GM12873 (cell line): ENCODE results near the gene MRPL24.

Source experiments
- TF ChIP-seq, protein P1 (sequence below): IDR thresholded peaks from 2 replicates; pipeline ENCODE4 v1.5.1; 2012; ENCODE audit warnings: low read depth, mild to moderate bottlenecking, moderate library complexity, low read length, control low read depth; ENCODE audit not compliant: insufficient read depth; ENCODE audit errors: missing control alignments

Gene MRPL24

DNA sequence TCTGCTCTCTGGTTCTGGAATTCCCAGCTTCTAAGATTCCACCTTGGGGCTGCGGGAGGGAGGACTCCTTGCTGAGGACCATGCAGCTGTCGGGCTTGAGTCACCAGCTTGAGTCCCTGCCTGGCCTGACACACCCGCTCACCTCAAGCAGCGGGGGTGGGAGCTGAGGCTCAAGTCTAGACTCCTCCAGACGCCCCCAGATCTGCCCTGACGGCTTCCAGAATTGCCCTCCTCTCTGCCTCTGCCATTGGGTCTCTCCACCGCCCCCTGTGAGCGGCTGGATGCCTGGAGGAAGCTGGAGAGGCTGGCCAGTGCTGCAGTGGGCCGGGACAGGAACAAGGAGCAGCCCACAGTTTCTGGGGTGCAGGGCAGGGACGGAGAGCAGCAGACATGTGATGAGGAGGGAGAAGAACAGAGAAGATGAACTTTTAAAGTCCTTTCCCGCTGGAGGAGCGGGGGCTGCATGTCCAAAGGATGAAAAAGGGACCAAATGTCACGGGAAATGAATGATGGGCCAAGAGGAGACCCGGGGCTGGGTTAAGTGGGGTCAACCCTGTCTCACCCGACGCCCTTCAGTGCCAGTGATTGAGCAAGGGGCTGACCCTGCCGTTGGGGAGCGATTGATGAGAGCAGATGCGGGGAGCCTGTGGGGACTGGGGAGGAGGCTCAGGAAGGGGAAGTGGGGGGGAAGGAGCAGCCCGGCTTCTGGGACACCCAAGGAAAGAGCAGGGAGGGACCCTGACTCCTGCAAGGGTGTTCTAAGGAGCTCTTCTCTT is 49.0 kb downstream of the MRPL24 start:
- TF ChIP-seq, protein P1, sequence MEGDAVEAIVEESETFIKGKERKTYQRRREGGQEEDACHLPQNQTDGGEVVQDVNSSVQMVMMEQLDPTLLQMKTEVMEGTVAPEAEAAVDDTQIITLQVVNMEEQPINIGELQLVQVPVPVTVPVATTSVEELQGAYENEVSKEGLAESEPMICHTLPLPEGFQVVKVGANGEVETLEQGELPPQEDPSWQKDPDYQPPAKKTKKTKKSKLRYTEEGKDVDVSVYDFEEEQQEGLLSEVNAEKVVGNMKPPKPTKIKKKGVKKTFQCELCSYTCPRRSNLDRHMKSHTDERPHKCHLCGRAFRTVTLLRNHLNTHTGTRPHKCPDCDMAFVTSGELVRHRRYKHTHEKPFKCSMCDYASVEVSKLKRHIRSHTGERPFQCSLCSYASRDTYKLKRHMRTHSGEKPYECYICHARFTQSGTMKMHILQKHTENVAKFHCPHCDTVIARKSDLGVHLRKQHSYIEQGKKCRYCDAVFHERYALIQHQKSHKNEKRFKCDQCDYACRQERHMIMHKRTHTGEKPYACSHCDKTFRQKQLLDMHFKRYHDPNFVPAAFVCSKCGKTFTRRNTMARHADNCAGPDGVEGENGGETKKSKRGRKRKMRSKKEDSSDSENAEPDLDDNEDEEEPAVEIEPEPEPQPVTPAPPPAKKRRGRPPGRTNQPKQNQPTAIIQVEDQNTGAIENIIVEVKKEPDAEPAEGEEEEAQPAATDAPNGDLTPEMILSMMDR = no peak

GRCh38 chr1:156691191-156691590 is 49.7 kb downstream of the MRPL24 start:
- TF ChIP-seq, protein P1 = no peak

DNA sequence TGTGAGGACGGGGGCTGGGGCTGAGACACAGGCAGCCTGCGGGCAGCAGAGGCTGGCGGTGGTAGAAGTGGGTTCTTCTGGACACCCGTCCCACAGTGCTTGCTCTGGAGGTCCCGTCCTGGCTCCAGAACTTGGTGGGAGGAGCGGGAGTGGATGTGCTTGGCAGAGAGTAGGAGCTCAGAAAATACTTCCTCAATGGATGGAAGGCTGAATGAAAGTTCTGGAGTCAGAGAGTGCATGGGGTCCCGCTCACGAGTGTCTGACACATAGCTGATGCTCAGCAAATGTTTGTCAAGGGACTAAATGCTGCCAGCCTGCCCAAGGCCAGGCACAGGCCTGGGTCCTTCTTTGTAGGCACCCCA is 50.2 kb downstream of the MRPL24 start:
- TF ChIP-seq, protein P1 = no peak

DNA sequence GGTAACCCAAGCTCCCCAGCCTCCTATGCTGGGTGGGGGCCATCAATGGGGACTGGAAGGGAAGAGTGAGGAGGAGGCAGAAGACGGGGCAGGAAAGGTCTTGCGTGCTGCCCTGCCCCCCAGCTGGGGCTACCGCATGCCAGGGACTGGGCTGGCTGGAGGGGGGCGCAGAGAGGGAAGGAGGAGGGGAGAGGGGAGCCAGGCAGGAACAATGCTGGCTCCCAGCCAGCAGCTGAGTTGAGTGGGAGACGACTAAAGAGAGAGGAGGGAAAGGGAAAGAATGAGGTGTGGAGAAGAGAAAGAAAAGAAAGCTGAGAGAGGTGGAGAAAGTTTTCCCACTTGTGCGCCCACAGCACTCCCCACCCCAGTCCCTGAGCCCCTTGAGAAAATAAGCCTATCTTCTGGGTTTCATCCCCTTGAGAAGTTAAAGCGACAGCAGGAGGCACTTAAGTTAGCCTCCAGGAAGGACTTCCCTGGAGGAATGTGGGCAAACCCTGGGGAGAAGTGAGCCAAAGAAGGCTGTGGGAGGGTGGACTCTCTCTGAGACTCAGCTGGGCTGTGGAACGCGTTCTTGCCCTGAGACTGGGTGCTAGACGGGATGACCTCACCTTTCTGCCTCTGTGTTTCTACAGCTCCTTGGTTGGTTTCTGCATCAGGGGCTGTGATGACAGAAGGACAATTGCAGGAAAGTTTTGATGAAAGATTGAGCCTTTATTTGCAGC is 50.8 kb downstream of the MRPL24 start:
- TF ChIP-seq, protein P1 = no peak

DNA sequence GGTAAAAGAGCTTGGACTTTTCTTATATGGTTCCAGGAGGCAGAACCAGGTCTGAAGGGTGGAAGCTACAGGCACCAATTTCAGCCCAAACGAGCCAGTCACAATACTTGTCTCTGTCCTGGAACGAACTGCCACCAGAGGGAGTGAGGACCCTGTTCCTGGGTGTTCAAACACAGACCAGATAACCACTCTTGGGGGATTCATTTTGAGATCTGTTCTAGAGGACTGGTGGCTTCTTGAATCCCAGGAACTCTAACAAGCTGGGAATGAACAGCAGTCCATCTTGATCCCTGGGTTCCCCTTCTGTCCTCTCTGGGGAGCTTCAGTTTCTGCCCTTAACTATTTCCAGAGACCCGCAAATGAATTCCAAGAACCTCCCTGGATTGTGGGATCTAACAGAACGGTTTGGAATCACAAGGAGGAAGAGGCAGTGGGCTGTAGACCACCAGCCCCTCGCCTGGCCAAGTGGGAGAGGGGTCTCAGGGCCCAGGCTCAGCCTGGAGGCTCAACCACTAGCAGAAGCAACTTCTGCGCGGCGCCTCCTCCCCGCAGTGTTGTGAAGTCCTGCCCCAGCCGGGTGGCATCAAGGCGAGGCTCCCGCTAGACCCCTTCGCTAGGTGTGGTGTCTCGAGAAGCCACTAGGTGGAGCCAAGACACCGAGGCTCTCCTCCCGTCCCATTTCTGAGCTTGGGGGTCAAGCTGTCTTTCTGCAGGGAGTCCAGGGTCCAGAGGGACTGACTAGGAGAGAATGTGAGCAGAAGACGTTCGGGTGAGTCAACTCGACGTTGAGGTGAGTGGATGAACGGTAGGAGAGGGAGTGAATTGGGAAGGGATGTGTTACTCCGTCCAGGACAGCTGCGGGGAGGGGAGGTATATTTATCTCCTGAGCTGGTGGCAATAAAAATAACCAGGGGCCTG is 51.6 kb downstream of the MRPL24 start:
- TF ChIP-seq, protein P1 = peak; percentile 98
